ENCODE data around the gene PSMD6.

The PSMD6 gene

GRCh38 chr3:64019879-64020278, 3.4 kb downstream of the PSMD6 start:
- no peak overlapping the region for H3K27ac ChIP-seq (ENCODE audit: low read depth, low read length)
- no peak overlapping the region for H3K4me3 ChIP-seq (ENCODE audit: low read depth in 1 of 5, low read length in 5 of 5)
- H3K4me1 ChIP-seq (ENCODE audit: control insufficient read depth in 5 of 5, insufficient read depth in 5 of 5, low read length in 5 of 5) = peaks cover 5 to 31% (median 22%) of the 10 kb centered on the region in 5 donors
- H3K36me3 ChIP-seq (ENCODE audit: control insufficient read depth in 5 of 5, insufficient read depth in 5 of 5, low read length in 5 of 5) = peaks cover 32 to 52% (median 41%) of the 10 kb centered on the region in 5 donors
- no peaks in the 10 kb centered on the region for H3K9me3 ChIP-seq (ENCODE audit: control insufficient read depth in 5 of 5, low read length in 5 of 5)
- H3K9ac ChIP-seq (ENCODE audit: low read length in 5 of 5) = no peak overlapping the region
- H3K27me3 ChIP-seq (ENCODE audit: control insufficient read depth in 5 of 5, insufficient read depth in 4 of 5, low read length in 5 of 5) = no peaks in the 10 kb centered on the region

GRCh38 chr3:64019271-64019670, 4.0 kb downstream of the PSMD6 start:
- H3K36me3 ChIP-seq (ENCODE audit: control insufficient read depth in 5 of 5, insufficient read depth in 5 of 5, low read length in 5 of 5) = peaks cover 39 to 58% (median 47%) of the 10 kb centered on the region in 5 donors

GRCh38 chr3:64016941-64017620, 6.2 kb downstream of the PSMD6 start:
- Histone ChIP-seq H3K9me3 (ENCODE audit: control insufficient read depth in 5 of 5, low read length in 5 of 5) (no peaks in the 10 kb centered on the region), H3K27ac (ENCODE audit: low read depth, low read length) (no peak overlapping the region), H3K36me3 (ENCODE audit: control insufficient read depth in 5 of 5, insufficient read depth in 5 of 5, low read length in 5 of 5) (peaks cover 60 to 80% (median 69%) of the 10 kb centered on the region in 5 donors), H3K27me3 (ENCODE audit: control insufficient read depth in 5 of 5, insufficient read depth in 4 of 5, low read length in 5 of 5) (no peaks in the 10 kb centered on the region), H3K4me1 (ENCODE audit: control insufficient read depth in 5 of 5, insufficient read depth in 5 of 5, low read length in 5 of 5) (peaks cover under 1 to 15% (median 9%) of the 10 kb centered on the region in 5 donors), H3K9ac (ENCODE audit: low read length in 5 of 5) (no peak overlapping the region), H3K4me3 (ENCODE audit: low read depth in 1 of 5, low read length in 5 of 5) (no peak overlapping the region)

More at GRCh38 chr3:64019271-64019670, 4.0 kb downstream of the PSMD6 start:
- Histone ChIP-seq H3K4me1 (ENCODE audit: control insufficient read depth in 5 of 5, insufficient read depth in 5 of 5, low read length in 5 of 5) (peaks cover 5 to 31% (median 22%) of the 10 kb centered on the region in 5 donors), H3K9me3 (ENCODE audit: control insufficient read depth in 5 of 5, low read length in 5 of 5) (no peaks in the 10 kb centered on the region), H3K9ac (ENCODE audit: low read length in 5 of 5) (no peak overlapping the region), H3K4me3 (ENCODE audit: low read depth in 1 of 5, low read length in 5 of 5) (no peak overlapping the region), H3K27me3 (ENCODE audit: control insufficient read depth in 5 of 5, insufficient read depth in 4 of 5, low read length in 5 of 5) (no peaks in the 10 kb centered on the region), H3K27ac (ENCODE audit: low read depth, low read length) (no peak overlapping the region)

DNA sequence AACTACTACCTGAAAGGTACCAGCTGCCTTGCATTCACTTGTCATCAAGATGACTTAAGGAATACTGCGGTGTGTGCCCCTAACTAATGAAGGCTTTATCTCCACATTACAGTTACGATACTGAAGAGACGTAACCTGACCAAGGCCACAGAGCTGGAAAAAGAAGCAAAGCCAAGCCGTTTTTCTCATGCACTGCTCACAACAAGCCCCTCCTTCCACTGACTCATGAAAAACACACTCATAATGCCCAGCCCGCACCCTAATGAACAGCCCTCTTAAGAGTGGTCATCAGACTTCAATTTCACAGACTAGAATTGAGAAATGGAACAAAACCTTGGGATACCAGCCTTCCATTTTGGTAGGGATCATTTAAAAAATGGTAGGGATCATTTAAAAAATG, 11.6 kb downstream of the PSMD6 start:
- H3K27me3 ChIP-seq (ENCODE audit: control insufficient read depth in 5 of 5, insufficient read depth in 4 of 5, low read length in 5 of 5) = no peaks in the 10 kb centered on the region
- no peak overlapping the region for H3K27ac ChIP-seq (ENCODE audit: low read depth, low read length)
- no peak overlapping the region for H3K9ac ChIP-seq (ENCODE audit: low read length in 5 of 5)
- H3K4me1 ChIP-seq (ENCODE audit: control insufficient read depth in 5 of 5, insufficient read depth in 5 of 5, low read length in 5 of 5) = peaks cover 0 to 9% (median 0%) of the 10 kb centered on the region in 5 donors
- peaks cover 75 to 90% (median 86%) of the 10 kb centered on the region in 5 donors for H3K36me3 ChIP-seq (ENCODE audit: control insufficient read depth in 5 of 5, insufficient read depth in 5 of 5, low read length in 5 of 5)
- H3K4me3 ChIP-seq (ENCODE audit: low read depth in 1 of 5, low read length in 5 of 5) = no peak overlapping the region
- no peaks in the 10 kb centered on the region for H3K9me3 ChIP-seq (ENCODE audit: control insufficient read depth in 5 of 5, low read length in 5 of 5)

DNA sequence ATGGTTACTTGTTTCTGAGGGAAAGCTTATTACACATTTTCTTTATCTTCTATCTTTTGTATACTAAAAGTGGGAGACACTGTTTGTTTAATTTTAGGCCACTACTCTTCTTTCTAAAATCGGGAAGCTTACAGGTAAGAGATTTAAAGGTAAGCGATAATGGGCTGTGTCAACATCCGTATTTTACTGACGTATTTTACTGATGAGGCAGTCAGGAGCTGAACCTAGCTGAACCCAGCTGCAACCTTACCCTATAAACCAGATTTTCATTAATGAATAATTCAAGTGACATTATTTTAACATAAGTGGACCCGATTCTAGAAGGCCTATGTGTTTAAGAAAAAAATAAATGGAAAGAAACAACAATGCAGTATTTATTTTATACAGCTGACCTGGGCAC, 13.1 kb downstream of the PSMD6 start:
- H3K36me3 ChIP-seq (ENCODE audit: control insufficient read depth in 5 of 5, insufficient read depth in 5 of 5, low read length in 5 of 5) = peaks cover 81 to 93% (median 88%) of the 10 kb centered on the region in 5 donors
- no peaks in the 10 kb centered on the region for H3K27me3 ChIP-seq (ENCODE audit: control insufficient read depth in 5 of 5, insufficient read depth in 4 of 5, low read length in 5 of 5)
- H3K4me1 ChIP-seq (ENCODE audit: control insufficient read depth in 5 of 5, insufficient read depth in 5 of 5, low read length in 5 of 5) = peaks cover 0 to 9% (median 0%) of the 10 kb centered on the region in 5 donors
- H3K9me3 ChIP-seq (ENCODE audit: control insufficient read depth in 5 of 5, low read length in 5 of 5) = no peaks in the 10 kb centered on the region
- no peak overlapping the region for H3K4me3 ChIP-seq (ENCODE audit: low read depth in 1 of 5, low read length in 5 of 5)
- no peak overlapping the region for H3K9ac ChIP-seq (ENCODE audit: low read length in 5 of 5)
- no peak overlapping the region for H3K27ac ChIP-seq (ENCODE audit: low read depth, low read length)

- Histone ChIP-seq H3K36me3 (ENCODE audit: control insufficient read depth in 5 of 5, insufficient read depth in 5 of 5, low read length in 5 of 5) (peaks cover 76 to 93% (median 88%) of the 10 kb centered on the region in 5 donors), H3K27ac (ENCODE audit: low read depth, low read length) (no peak overlapping the region), H3K9me3 (ENCODE audit: control insufficient read depth in 5 of 5, low read length in 5 of 5) (no peaks in the 10 kb centered on the region), H3K4me3 (ENCODE audit: low read depth in 1 of 5, low read length in 5 of 5) (no peak overlapping the region), H3K9ac (ENCODE audit: low read length in 5 of 5) (no peak overlapping the region), H3K4me1 (ENCODE audit: control insufficient read depth in 5 of 5, insufficient read depth in 5 of 5, low read length in 5 of 5) (peaks cover 0 to 9% (median 0%) of the 10 kb centered on the region in 5 donors), H3K27me3 (ENCODE audit: control insufficient read depth in 5 of 5, insufficient read depth in 4 of 5, low read length in 5 of 5) (no peaks in the 10 kb centered on the region)
Measured at GRCh38 chr3:64009528-64009927, 13.8 kb downstream of the PSMD6 start.

DNA sequence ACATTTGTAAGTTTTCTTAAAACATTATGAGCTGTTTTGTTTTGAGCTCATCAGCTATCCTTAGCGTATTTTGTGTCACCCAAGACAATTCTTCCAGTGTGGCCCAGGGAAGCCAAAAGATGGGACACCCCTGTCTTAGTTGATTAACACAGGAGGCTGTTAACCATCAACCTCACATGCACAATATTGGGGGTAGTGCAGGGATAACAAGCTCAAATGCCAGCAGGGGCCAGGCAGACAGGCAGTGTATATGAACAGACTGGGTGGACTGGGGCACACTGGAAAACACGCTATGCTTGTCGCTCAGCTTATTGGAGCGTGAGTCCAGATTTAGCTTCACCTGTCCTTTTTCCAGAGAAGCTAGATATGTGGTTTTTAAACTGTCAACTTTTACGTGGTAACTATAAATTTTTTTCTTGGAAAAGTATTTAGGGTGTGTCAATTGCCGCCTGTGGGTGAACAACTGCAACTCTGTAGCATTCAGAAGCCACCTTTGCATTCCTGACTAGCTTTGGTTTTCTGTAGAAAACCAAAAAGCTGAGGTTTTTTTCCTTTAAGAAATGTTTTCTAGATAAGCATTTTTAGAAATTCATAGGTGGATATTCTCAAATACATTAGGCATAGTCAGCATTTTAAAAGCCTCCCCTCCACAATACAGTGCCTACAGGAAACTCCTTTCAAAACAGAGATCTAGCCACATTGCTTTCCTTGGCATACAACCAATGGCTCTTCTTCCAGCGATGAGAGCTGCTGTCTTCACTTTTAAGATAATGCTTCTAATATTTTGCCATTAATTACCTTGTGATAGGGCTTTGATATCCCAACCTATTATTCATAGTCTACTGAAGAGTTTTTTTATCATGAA, 14.6 kb downstream of the PSMD6 start:
- H3K36me3 ChIP-seq (ENCODE audit: control insufficient read depth in 5 of 5, insufficient read depth in 5 of 5, low read length in 5 of 5) = peaks cover 71 to 93% (median 83%) of the 10 kb centered on the region in 5 donors
- H3K9ac ChIP-seq (ENCODE audit: low read length in 5 of 5) = no peak overlapping the region
- H3K9me3 ChIP-seq (ENCODE audit: control insufficient read depth in 5 of 5, low read length in 5 of 5) = no peaks in the 10 kb centered on the region
- H3K27me3 ChIP-seq (ENCODE audit: control insufficient read depth in 5 of 5, insufficient read depth in 4 of 5, low read length in 5 of 5) = no peaks in the 10 kb centered on the region
- peaks cover 0 to 9% (median 0%) of the 10 kb centered on the region in 5 donors for H3K4me1 ChIP-seq (ENCODE audit: control insufficient read depth in 5 of 5, insufficient read depth in 5 of 5, low read length in 5 of 5)
- H3K27ac ChIP-seq (ENCODE audit: low read depth, low read length) = no peak overlapping the region
- no peak overlapping the region for H3K4me3 ChIP-seq (ENCODE audit: low read depth in 1 of 5, low read length in 5 of 5)

GRCh38 chr3:64008017-64008416, 15.3 kb downstream of the PSMD6 start:
- Histone ChIP-seq H3K36me3 (ENCODE audit: control insufficient read depth in 5 of 5, insufficient read depth in 5 of 5, low read length in 5 of 5) (peaks cover 64 to 91% (median 81%) of the 10 kb centered on the region in 5 donors), H3K9ac (ENCODE audit: low read length in 5 of 5) (no peak overlapping the region), H3K4me1 (ENCODE audit: control insufficient read depth in 5 of 5, insufficient read depth in 5 of 5, low read length in 5 of 5) (peaks cover 0 to 9% (median 0%) of the 10 kb centered on the region in 5 donors), H3K9me3 (ENCODE audit: control insufficient read depth in 5 of 5, low read length in 5 of 5) (no peaks in the 10 kb centered on the region), H3K4me3 (ENCODE audit: low read depth in 1 of 5, low read length in 5 of 5) (no peak overlapping the region), H3K27me3 (ENCODE audit: control insufficient read depth in 5 of 5, insufficient read depth in 4 of 5, low read length in 5 of 5) (no peaks in the 10 kb centered on the region), H3K27ac (ENCODE audit: low read depth, low read length) (no peak overlapping the region)

DNA sequence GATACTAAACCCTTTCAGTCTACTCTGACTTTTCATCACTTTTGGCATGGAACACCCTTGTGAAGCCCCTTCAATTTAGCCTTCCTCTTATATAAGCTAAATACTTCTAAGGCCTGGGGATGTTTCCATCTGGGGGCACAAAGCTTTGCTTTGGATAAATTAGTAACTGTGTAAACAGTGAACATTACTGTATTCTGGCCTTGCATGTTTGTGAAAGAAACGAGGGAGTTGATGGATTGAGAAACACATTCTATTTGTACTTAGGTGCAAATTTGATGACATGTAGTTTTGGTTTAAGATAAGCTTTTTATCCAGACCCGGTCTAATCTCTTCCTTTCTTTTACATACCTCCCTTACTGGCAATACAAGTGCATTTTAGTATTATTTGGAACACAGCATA, 19.7 kb downstream of the PSMD6 start:
- H3K36me3 ChIP-seq (ENCODE audit: control insufficient read depth in 5 of 5, insufficient read depth in 5 of 5, low read length in 5 of 5) = peaks cover 47 to 70% (median 55%) of the 10 kb centered on the region in 5 donors
- H3K9me3 ChIP-seq (ENCODE audit: control insufficient read depth in 5 of 5, low read length in 5 of 5) = no peaks in the 10 kb centered on the region
- peaks cover 0 to 5% (median 0%) of the 10 kb centered on the region in 5 donors for H3K4me1 ChIP-seq (ENCODE audit: control insufficient read depth in 5 of 5, insufficient read depth in 5 of 5, low read length in 5 of 5)
- no peak overlapping the region for H3K27ac ChIP-seq (ENCODE audit: low read depth, low read length)
- no peak overlapping the region for H3K4me3 ChIP-seq (ENCODE audit: low read depth in 1 of 5, low read length in 5 of 5)
- H3K9ac ChIP-seq (ENCODE audit: low read length in 5 of 5) = no peak overlapping the region
- no peaks in the 10 kb centered on the region for H3K27me3 ChIP-seq (ENCODE audit: control insufficient read depth in 5 of 5, insufficient read depth in 4 of 5, low read length in 5 of 5)

DNA sequence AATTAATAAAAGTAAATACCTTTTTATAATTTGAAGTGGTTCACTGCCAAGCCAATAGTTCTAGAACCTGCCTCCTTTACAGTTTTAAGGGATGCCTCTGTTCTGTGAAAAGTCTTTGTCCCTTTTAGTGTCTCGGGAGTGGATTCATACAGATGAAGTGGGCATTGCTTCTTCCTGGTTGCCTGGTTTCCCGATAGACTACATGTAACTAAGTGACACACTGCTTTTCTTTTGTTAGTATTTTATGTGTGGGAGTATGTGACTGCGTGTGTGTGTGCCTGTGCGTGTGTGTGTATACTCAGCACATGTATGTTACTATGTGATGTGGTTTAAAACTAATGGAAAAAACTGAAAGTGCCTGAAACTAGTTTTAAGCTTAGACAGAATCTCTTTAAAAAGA, 21.1 kb downstream of the PSMD6 start:
- H3K27ac ChIP-seq (ENCODE audit: low read depth, low read length) = no peak overlapping the region
- H3K4me1 ChIP-seq (ENCODE audit: control insufficient read depth in 5 of 5, insufficient read depth in 5 of 5, low read length in 5 of 5) = no peaks in the 10 kb centered on the region
- no peaks in the 10 kb centered on the region for H3K9me3 ChIP-seq (ENCODE audit: control insufficient read depth in 5 of 5, low read length in 5 of 5)
- H3K36me3 ChIP-seq (ENCODE audit: control insufficient read depth in 5 of 5, insufficient read depth in 5 of 5, low read length in 5 of 5) = peaks cover 40 to 74% (median 59%) of the 10 kb centered on the region in 5 donors
- H3K27me3 ChIP-seq (ENCODE audit: control insufficient read depth in 5 of 5, insufficient read depth in 4 of 5, low read length in 5 of 5) = no peaks in the 10 kb centered on the region
- H3K4me3 ChIP-seq (ENCODE audit: low read depth in 1 of 5, low read length in 5 of 5) = no peak overlapping the region
- no peak overlapping the region for H3K9ac ChIP-seq (ENCODE audit: low read length in 5 of 5)
